Caco-2 (cell line): ENCODE measurements around the gene PGLYRP4. TPM values are rescaled to one million over a fixed set of nuclear protein-coding genes. Genes with fewer than 3 reads are reported as not detected.
"Not testable (repeated sequence)": the region's sequence is repeated elsewhere in the genome, so short reads cannot be mapped to it uniquely, and the experiment has no call there.

Experiments
- BruUV-seq: library from RNA; stranded (reverse); fragments of 400-500 nt; replicated peaks from 2 replicates; lab custom pipeline; 2021; lab: Mats Ljungman, UMichigan
- CTCF ChIA-PET: fragments of 300-600 bp; sonication (Branson Sonifier 250); formaldehyde crosslinking; loops from one replicate; lab custom pipeline; 2022; ENCODE audit warnings: antibody characterized with exemption; lab: Charles Lee
- POLR2A ChIA-PET: fragments of 300-600 bp; sonication (Branson Sonifier 250); formaldehyde crosslinking; loops from one replicate; lab custom pipeline; 2022; ENCODE audit warnings: antibody characterized with exemption; lab: Charles Lee
- DNase-seq, 2 experiments: peaks; one replicate each; pipeline versions ENCODE4 v3.0.0 to v3.0.0-alpha.2; 2020 to 2022
- H3K27me3 ChIP-seq: replicated peaks from 2 replicates; pipeline ENCODE4 v1.6.0; 2011; ENCODE audit warnings: low read length; ENCODE audit not compliant: control insufficient read depth, insufficient read depth
- H3K36me3 ChIP-seq: 2 replicates; pipeline ENCODE4 v1.5.1; 2011; ENCODE audit warnings: low read length; ENCODE audit not compliant: control insufficient read depth, insufficient read depth
- H3K4me1 ChIP-seq: fragments of 250-450 bp; sonication (Bioruptor Pico); 2 replicates; pipeline ENCODE4 v1.5.1; 2020; ENCODE audit warnings: mild to moderate bottlenecking
- H3K4me3 ChIP-seq: 2 replicates; pipeline ENCODE4 v1.5.1; 2011; ENCODE audit warnings: low read depth, mild to moderate bottlenecking, control low read depth, low read length
- H3K9me3 ChIP-seq: fragments of 250-450 bp; sonication (Bioruptor Pico); 2 replicates; pipeline ENCODE4 v1.5.1; 2020; ENCODE audit warnings: mild to moderate bottlenecking, moderate library complexity
- H3K27ac Mint-ChIP-seq: one replicate; pipeline ENCODE4 v1.8.0; 2022; ENCODE audit warnings: mixed read lengths; ENCODE audit not compliant: unreplicated experiment
- H3K27me3 Mint-ChIP-seq: one replicate; pipeline ENCODE4 v1.8.0; 2022; ENCODE audit warnings: mixed read lengths; ENCODE audit not compliant: insufficient read depth, unreplicated experiment
- H3K36me3 Mint-ChIP-seq: one replicate; pipeline ENCODE4 v1.8.0; 2022; ENCODE audit warnings: mild to moderate bottlenecking, mixed read lengths; ENCODE audit not compliant: insufficient read depth, unreplicated experiment
- H3K4me1 Mint-ChIP-seq: one replicate; pipeline ENCODE4 v1.8.0; 2022; ENCODE audit warnings: low read depth, mixed read lengths; ENCODE audit not compliant: unreplicated experiment
- H3K4me3 Mint-ChIP-seq: one replicate; pipeline ENCODE4 v1.8.0; 2022; ENCODE audit warnings: mild to moderate bottlenecking, moderate library complexity, mixed read lengths; ENCODE audit not compliant: unreplicated experiment
- H3K9me3 Mint-ChIP-seq: one replicate; pipeline ENCODE4 v1.8.0; 2022; ENCODE audit warnings: mixed read lengths; ENCODE audit not compliant: unreplicated experiment
- intact Hi-C: fragments of 100-400 bp; cut with micrococcal nuclease; formaldehyde crosslinking; loops from one replicate; pipeline ENCODE4 v1.10.0; 2022; ENCODE audit not compliant: unreplicated experiment
- total RNA-seq: library from RNA; stranded (reverse); gene quantifications from 2 replicates; pipeline ENCODE4 v1.2.3, GENCODE V29; 2022
- TF ChIP-seq, protein P1 (sequence below), 2 experiments: fragments of 200-600 bp in 1 of 2; IDR thresholded peaks; 1 replicate in 1 of 2; 2 replicates in 1 of 2; pipeline versions ENCODE4 v1.5.1 to v1.8.0; 2011 to 2022; ENCODE audit warnings: antibody characterized with exemption in 1 of 2, control low read depth in 1 of 2, inconsistent platforms in 1 of 2, low read depth in 1 of 2, low read length in 1 of 2, mild to moderate bottlenecking in 1 of 2, moderate library complexity in 1 of 2; ENCODE audit not compliant: insufficient read depth in 1 of 2, severe bottlenecking in 1 of 2, unreplicated experiment in 1 of 2

The PGLYRP4 gene
- total RNA-seq, 1 experiment from 2014 or later: not detected

DNA sequence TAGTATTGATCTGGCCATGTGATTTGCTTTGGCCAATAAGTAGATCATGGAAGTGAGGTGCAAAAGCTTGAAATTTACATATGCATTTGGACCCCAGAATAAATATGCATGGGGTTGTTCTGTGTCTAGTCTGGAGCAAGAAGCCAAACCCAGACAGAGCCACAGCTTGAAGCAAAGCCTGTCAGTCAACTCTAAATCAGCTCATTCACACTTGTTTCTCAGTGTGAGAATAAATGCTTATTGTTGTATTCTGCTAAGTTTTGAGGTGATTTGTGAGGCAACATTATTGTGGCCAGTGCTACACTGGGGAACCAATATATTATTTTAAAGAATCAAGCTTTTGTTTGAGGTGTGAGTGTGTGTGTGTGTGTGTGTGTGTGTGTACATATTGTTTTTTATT, 23.7 kb downstream of the PGLYRP4 start:
- H3K4me1 Mint-ChIP-seq: no peaks in the 10 kb centered on the region
- no peaks in the 10 kb centered on the region for H3K36me3 Mint-ChIP-seq
- H3K36me3 ChIP-seq: no peaks in the 10 kb centered on the region
- no peaks in the 10 kb centered on the region for H3K27me3 ChIP-seq
- no peak overlapping the region for H3K27ac Mint-ChIP-seq
- H3K9me3 ChIP-seq: peaks cover 21% of the 10 kb centered on the region
- DNase-seq: no peak
- H3K4me3 Mint-ChIP-seq: no peak overlapping the region
- H3K4me3 ChIP-seq: no peak overlapping the region
- H3K4me1 ChIP-seq: no peaks in the 10 kb centered on the region
- CTCF ChIA-PET: no interaction called here
- TF ChIP-seq, protein P1, sequence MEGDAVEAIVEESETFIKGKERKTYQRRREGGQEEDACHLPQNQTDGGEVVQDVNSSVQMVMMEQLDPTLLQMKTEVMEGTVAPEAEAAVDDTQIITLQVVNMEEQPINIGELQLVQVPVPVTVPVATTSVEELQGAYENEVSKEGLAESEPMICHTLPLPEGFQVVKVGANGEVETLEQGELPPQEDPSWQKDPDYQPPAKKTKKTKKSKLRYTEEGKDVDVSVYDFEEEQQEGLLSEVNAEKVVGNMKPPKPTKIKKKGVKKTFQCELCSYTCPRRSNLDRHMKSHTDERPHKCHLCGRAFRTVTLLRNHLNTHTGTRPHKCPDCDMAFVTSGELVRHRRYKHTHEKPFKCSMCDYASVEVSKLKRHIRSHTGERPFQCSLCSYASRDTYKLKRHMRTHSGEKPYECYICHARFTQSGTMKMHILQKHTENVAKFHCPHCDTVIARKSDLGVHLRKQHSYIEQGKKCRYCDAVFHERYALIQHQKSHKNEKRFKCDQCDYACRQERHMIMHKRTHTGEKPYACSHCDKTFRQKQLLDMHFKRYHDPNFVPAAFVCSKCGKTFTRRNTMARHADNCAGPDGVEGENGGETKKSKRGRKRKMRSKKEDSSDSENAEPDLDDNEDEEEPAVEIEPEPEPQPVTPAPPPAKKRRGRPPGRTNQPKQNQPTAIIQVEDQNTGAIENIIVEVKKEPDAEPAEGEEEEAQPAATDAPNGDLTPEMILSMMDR (IDR thresholded peaks at IDR 0.05; ENCODE audit: insufficient read depth in 1 of 2, low read depth in 1 of 2, low read length in 1 of 2, severe bottlenecking in 1 of 2, unreplicated experiment in 1 of 2): no peak
- peaks cover 2% of the 10 kb centered on the region for H3K27me3 Mint-ChIP-seq
- peaks cover 29% of the 10 kb centered on the region for H3K9me3 Mint-ChIP-seq
- POLR2A ChIA-PET: no interaction called here
- intact Hi-C loops: no loop called here
- BruUV-seq: no TSS peak

DNA sequence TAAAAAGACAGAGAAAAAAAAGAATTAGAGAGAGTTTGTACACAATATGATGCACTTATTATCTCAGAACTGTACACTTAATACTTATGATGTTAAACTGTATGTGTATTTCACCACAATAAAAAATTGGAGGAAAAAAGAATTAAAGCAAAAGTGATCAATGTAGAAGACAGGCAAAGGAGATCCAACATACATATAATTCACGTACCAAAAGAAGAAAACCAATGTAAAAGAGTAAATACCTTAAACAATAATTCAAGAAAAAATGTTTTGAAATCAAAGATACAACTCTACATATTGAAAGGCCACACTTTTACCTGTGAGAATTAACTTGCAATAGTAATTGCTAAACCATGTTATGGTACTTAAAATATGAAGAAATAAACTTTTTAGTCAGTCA, 26.1 kb downstream of the PGLYRP4 start:
- Histone ChIP-seq H3K9me3 (peaks cover 21% of the 10 kb centered on the region), H3K4me3 (no peak overlapping the region), H3K4me1 (no peaks in the 10 kb centered on the region), H3K27me3 (no peaks in the 10 kb centered on the region), H3K36me3 (no peaks in the 10 kb centered on the region)
- peaks cover 20% of the 10 kb centered on the region for H3K9me3 Mint-ChIP-seq
- peaks cover 3% of the 10 kb centered on the region for H3K27me3 Mint-ChIP-seq
- ChIA-PET CTCF (no interaction called here), POLR2A (no interaction called here)
- no peaks in the 10 kb centered on the region for H3K36me3 Mint-ChIP-seq
- no TSS peak for BruUV-seq
- no peak overlapping the region for H3K4me3 Mint-ChIP-seq
- intact Hi-C loops: no loop called here
- H3K4me1 Mint-ChIP-seq: no peaks in the 10 kb centered on the region
- DNase-seq: no peak
- no peak overlapping the region for H3K27ac Mint-ChIP-seq
- TF ChIP-seq, protein P1 (IDR thresholded peaks at IDR 0.05; ENCODE audit: insufficient read depth in 1 of 2, low read depth in 1 of 2, low read length in 1 of 2, severe bottlenecking in 1 of 2, unreplicated experiment in 1 of 2): no peak

DNA sequence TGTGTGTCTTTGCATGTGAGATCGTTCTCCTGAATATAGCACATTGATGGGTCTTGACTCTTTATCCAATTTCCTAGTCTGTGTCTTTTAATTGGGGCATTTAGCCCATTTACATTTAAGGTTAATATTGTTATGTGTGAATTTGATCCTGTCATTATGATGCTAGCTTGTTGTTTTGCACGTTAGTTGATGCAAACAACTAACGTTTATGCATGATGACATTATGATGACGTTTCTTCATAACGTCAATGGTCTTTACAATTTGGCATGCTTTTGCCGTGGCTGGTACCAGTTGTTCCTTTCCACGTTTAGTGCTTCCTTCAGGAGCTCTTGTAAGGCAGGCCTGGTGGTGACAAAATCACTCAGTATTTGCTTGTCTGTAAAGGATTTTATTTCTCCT, 30.5 kb downstream of the PGLYRP4 start:
- H3K4me1 ChIP-seq, H3K36me3 Mint-ChIP-seq, H3K36me3 ChIP-seq, H3K4me3 Mint-ChIP-seq, DNase-seq, H3K4me3 ChIP-seq, CTCF ChIA-PET, H3K4me1 Mint-ChIP-seq, BruUV-seq, H3K27ac Mint-ChIP-seq, H3K27me3 ChIP-seq, intact Hi-C loops, POLR2A ChIA-PET: not testable (repeated sequence)
- Mint-ChIP-seq H3K27me3 (peaks cover 11% of the 10 kb centered on the region), H3K9me3 (peaks cover 28% of the 10 kb centered on the region)
- H3K9me3 ChIP-seq: peaks cover 11% of the 10 kb centered on the region

DNA sequence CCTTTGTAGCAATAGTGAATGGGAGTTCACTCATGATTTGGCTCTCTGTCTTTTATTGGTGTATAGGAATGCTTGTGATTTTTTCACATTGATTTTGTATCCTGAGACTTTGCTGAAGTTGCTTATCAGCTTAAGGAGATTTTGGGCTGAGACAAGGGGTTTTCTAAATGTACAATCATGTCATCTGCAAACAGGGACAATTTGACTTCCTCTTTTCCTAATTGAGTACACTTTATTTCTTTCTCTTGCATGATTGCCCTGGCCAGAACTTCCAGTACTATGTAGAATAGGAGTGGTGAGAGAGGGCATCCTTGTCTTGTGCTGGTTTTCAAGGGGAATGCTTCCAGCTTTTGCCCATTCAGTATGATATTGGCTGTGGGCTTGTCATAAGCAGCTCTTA, 32.6 kb downstream of the PGLYRP4 start:
- H3K27me3 ChIP-seq, H3K4me3 Mint-ChIP-seq, intact Hi-C loops, BruUV-seq, DNase-seq, H3K9me3 ChIP-seq, H3K27ac Mint-ChIP-seq, H3K4me3 ChIP-seq, H3K36me3 Mint-ChIP-seq, H3K4me1 Mint-ChIP-seq, POLR2A ChIA-PET, H3K9me3 Mint-ChIP-seq, H3K4me1 ChIP-seq, H3K36me3 ChIP-seq, CTCF ChIA-PET: not testable (repeated sequence)
- H3K27me3 Mint-ChIP-seq: peaks cover 11% of the 10 kb centered on the region

DNA sequence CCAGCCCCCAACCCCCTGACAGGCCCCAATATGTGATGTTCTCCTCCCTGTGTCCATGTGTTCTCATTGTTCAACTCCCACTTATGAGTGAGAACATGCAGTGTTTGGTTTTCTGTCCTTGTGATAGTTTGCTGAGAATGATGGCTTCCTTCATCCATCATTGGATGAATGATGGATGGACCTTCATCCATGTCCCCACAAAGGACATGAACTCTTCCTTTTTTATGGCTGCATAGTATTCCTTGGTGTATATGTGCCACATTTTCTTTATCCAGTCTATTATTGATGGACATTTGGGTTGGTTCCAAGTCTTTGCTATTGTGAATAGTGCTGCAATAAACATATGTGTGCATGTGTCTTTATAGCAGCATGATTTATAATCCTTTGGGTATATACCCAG, 34.3 kb downstream of the PGLYRP4 start:
- peaks cover 11% of the 10 kb centered on the region for H3K27me3 Mint-ChIP-seq
- H3K4me3 ChIP-seq, H3K4me1 ChIP-seq, H3K4me3 Mint-ChIP-seq, DNase-seq, H3K9me3 ChIP-seq, H3K36me3 ChIP-seq, H3K9me3 Mint-ChIP-seq, intact Hi-C loops, CTCF ChIA-PET, H3K27me3 ChIP-seq, H3K4me1 Mint-ChIP-seq, H3K36me3 Mint-ChIP-seq, H3K27ac Mint-ChIP-seq, BruUV-seq, POLR2A ChIA-PET: not testable (repeated sequence)
